Stimulated activated CD8-positive, alpha-beta memory T cell treated with anti-CD3 and anti-CD28 coated beads, Interleukin-4, amount 100 ng/mL, for 4 hours (primary cell): ENCODE results near the gene RBBP4.
"Not testable (repeated sequence)": the region's sequence is repeated elsewhere in the genome, so short reads cannot be mapped to it uniquely, and the experiment has no call there.

Source experiments
- DNase-seq, 2 donors: peaks; one replicate each; pipeline ENCODE4 v3.0.0-alpha.2; 2020; ENCODE audit warnings: low read depth in 2 of 2, low spot score in 1 of 2

RBBP4 gene

GRCh38 chr1:32650752-32651460, at the start of gene RBBP4:
RBBP4 (plus strand) TSS chr1:32651208; CDS start chr1:32651307, 99 bp downstream.
- DNase-seq: peak; percentile 94 to 98

DNA sequence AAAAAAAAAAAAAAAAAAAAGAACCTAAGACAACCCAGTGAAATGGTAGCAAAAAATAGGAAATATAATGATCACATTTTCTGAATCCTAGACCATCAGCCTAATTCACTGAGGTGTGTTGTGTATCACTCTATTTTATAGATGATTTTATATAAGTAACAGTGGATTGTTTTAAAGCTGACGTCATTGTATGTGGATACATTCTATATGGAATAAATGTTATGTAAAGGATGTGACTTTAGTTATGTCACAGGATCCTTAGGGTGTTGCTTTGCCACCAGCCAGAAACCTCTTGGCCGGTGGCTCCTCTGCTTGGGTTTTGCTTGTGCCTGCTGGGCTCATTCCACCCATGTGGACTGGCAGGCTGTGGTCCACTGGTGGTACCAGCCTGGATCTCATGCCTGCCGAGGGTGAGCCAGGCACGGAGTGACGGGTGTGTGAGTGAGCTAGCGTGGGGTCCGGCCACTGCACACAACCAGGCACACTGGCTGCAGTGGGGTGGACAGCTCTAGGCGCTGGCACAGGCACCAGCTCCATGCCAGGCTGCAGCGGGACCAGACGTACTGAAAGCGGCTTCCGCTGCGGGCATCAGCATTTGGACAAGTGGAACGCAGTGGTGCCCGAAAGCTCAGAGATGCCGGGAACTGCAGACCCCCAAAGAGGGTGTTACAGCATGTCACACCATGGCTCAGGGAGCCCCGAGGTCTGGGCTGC, 45.1 kb upstream of the RBBP4 start:
- DNase-seq: no peak

DNA sequence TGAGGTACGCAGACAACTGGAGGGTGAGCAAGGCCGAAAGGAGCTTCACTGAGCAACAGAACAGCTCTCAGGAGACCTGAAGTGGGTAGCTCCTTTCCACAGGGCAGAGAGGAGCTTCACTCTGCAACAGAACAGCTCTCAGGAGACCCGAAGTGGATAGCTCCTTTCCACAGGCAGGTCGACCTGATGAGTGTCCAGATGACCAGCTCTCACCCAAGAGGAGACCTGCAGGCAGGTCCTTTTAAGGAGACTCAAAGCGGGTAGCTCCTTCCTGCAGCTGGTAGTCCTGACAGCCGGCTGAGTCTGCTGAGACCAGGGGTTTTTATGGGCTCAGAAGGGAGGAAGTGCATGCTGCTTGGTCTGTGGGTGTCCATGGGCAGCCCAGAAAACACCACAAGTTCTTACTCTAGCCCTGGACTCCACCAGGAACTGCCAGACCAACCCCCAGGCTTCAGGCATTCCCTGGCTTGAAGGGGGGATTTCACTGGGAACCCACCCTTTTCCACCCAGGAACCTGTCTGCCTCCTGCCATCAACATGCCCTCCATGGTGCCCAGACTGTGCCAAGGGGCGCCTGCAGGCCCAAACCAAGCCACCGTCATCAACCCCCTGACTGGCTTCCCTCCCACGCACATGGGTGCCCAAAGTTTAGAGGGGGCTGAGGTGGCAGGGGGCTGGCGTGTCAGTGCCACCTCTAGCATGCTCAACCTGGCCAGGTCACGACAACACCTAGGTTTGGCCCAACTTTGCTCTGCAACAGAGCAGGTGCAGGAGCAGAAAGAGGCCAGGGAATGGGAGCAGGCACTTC, 44.2 kb upstream of the RBBP4 start:
- DNase-seq: no peak

GRCh38 chr1:32609180-32609579, 41.8 kb upstream of the RBBP4 start:
- DNase-seq: no peak

- no peak for DNase-seq
Measured at GRCh38 chr1:32611859-32612188, 39.2 kb upstream of the RBBP4 start.

DNA sequence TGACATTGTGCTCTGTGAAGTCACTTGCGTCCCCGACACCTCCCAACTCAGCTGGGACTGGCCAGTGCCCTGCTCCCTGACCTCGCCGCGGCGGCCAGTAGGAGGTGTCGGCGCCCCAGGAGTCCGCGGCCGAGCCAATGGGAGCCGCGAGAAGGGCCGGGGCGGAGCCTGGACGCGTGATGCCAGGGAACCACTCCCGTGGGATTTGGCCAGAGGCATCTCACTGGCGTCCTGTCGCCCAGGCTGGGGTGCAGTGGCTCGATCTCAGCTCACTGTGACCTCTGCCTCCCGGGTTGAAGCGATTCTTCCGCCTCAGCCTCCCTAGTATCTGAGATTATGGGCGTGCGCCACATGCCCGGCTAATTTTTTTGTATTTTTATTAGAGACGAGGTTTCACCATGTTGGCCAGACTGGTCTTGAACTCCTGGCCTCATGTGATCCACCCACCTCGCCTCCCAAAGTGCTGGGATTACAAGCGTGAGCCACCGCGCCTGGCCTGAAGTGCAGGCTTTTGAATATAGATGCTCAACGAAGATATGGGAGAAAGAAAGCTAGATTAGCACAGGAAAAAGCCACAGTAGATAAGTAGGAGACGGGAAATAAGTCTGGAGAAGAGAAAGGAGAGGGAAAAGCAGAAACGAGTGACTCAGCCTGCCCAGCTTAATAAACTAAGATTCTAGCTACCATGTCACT, 38.7 kb upstream of the RBBP4 start:
- peak in 1 of 2 donors; percentile 11 for DNase-seq

DNA sequence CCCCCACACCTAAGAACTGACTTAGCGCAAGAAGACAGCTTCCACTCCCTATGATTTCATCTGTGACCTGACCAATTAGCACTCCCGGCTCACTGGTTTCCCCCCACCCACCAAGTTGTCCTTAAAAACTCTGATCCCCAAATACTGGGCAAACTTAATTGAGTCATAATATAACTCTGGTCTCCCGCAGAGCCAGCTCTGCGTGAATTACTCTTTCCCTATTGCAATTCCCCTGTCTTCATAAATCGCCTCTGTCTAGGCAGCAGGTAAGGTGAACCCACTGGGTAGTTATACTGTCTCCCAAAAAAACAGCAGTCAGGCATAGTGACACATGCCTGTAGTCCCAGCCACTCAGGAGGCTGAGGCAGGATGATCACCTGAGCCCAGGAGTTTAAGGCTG, 37.5 kb upstream of the RBBP4 start:
- DNase-seq: no peak

GRCh38 chr1:32618673-32619221, 32.3 kb upstream of the RBBP4 start:
- DNase-seq: no peak

DNA sequence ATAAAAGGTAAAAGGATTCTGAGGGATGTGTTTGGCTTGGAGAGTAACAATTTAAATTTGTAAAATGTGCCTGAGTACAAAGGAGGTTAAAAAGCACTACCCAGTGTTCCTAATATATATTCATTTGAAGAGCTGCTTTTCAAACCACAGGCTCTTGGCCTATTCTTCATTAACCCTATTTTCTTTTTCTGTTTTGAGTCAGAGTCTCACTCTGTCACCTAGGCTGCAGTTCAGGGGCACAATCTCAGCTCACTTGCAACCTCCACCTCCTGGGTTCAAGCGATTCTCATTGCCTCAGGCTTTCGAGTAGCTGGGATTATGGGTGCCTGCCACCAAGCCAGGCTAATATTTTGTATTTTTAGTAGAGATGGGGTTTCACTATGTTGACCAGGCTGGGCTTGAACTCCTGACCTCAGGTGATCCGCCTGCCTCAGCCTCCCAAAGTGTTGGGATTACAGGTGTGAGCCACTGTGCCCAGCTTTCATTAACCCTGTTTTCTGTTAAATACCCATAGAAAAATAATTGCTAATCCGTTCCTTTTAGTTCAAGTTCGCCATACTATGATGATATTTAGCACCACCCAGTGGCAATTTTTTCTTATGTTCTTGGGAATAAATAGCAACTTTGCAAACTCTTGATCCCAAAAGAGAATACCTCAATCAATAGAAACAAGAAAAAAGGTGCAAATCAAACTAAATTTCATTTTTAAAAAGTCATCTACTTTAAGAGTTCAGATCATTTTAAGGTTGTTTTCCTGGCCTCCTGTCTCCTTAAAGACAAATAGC, 31.1 kb upstream of the RBBP4 start:
- no peak for DNase-seq

DNA sequence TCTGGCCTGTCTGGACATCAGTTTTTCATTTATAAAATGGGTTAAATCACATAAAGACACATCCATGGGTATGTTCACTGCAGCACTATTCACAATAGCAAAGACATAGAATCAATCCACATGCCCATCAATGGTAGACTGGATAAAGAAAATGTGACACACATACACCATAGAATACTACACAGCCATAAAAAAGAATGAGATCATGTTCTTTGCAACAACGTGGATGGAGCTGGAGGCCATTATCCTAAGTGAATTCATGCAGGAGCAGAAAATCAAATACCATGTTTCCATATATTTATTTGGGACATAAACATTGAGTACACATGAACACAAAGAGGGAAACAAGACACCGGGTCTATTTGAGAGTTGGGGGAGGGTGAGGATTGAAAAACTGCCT, 28.8 kb upstream of the RBBP4 start:
- DNase-seq: no peak

DNA sequence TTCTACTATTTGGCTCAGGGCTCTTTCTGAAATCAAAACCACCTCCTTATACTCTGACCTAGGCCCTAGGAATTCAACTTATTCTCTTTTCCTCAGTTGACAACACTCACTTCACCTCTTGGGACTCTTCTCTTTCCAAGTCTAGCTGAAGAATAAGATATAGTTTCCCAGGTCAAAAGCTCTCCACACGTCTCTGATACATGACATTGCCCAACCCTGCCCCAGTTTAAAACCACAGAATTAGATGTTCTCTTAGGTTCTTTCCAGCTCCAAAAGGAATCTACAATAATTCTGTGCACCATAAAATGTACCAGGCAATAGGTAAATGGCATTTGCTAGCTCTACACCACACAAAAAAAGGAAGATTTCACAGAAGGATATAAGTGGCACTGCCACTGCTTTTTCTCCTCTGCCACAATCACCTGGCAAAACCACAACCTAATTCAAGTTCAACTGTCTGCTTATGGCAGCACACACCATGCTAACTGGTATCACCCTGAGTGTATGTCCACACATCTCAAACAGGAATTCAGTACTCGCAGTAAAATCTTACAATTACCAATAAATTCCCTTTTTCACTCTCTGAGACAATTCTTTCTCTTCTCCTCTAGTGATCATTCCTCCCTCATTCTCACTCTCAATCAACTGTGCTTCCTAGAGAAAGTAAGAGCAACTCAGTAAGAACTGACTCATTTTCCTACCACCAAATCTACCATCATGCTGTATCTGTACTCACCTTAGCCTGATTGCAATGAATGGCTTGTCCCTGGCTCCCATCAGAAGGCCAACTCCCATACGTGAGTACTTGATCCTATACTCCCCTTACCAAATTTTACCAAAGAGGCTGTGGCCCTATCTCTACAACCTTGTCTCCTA, 28.0 kb upstream of the RBBP4 start:
- DNase-seq: no peak

DNA sequence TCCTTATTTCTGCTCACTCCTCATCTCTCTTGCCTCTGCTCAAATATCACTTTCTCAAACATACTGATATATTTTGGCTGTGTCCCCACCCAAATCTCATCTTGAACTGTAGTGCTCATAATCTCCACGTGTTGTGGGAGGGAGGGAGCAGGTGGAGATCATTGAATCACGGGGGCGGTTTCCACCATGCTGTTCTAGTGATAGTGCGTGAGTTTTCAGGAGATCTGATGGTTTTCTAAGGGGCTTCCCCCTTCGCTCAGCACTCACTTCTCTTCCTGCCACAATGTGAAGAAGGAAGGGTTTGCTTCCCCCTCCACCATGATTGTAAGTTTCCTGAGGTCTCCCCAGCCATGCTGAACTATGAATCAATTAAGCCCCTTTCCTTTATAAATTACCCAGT, 27.2 kb upstream of the RBBP4 start:
- DNase-seq: peak in 1 of 2 donors; percentile 10

DNA sequence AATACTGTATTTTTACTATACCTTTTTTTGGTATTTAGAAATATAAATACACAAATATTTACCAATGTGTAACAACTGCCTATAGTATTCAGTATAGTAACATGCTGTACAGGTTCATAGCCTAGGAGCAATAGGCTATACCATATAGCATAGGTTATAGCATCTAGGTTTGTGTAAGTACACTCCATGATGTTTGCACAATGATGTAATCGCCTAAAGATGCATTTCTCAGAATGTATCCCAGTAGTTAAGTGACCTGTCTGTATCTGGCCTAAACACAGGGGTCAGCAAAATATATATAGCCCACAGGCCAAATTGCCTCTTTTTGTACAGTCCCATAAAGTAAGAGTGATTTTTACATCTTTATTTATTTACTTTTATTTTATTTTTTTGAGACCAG, 24.8 kb upstream of the RBBP4 start:
- DNase-seq: no peak

GRCh38 chr1:32627596-32628162, 23.3 kb upstream of the RBBP4 start:
- DNase-seq: no peak

GRCh38 chr1:32630173-32630572, 20.8 kb upstream of the RBBP4 start:
- DNase-seq: not testable (repeated sequence)

GRCh38 chr1:32632829-32633228, 18.2 kb upstream of the RBBP4 start:
- DNase-seq: no peak

DNA sequence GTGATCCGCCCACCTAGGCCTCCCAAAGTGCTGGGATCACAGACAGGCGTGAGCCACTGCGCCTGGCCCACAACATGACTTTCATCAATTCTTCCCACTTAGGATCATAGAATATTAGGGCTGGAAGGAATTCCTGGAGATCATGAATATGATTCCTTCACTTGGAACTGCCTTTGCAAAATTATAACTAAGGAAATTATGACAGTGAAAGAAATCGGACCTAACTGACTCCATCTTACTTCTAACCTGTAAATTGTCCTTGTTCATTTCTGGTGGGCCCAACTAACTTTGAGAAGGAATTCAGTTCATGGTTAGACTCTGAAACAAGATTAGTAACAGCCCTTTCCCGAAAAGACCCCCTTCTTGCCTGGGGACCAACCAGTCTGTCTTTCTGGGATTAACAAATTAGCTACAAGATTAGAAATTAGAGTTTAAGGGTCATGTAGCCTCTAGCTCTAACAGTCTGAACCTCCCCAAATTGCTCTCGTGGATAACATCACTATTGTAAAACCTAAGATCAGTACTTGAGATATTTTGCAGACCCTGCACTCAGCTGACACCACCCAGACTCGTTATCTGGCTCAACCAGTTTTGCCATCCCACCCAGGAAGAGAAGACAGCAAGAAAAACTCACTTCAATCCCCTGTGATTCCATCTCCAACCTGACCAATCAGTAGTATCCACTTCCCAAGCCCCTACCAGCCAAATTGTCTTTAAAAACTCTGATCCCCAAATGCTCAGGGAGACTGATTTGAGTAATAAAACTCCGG, 15.3 kb upstream of the RBBP4 start:
- DNase-seq: no peak

DNA sequence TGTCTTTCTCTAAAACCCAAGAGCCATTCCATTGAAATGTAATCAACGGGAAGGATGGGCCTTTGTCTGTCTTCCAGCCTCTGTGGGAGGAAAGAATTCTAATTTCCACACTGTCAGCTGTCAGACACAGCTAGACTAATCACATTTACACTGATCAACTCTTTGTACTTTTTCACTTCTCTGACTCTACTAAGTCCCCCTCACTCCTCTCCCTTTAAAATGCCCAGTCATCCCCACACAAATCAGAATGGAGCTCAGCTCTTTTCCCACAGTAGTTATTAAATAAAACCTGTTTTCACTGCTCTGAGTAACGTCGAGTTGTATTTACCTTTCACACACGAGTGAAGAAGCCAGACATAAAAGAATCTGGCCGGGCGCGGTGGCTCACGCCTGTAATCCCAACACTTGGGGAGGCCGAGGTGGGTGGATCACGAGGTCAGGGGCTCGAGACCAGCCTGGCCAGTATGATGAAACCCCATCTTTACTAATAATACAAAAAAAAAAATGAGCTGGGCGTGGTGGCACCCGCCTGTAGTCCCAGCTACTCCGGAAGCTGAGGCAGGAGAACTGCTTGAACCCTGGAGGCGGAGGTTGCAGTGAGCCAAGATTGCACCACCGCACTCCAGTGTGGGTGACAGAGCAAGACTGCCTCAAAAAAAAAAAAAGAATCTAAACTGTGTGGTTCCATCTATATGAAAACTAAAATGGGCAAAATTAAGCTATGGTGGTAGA, 13.9 kb upstream of the RBBP4 start:
- DNase-seq: no peak
